HG02610 (cell line): ENCODE results near the gene MYRIP.

Experiments used
- ATAC-seq: cut with Tn5 transposase; IDR thresholded peaks from one replicate; pipeline ENCODE4 v1.9.1; 2021; ENCODE audit warnings: mild to moderate bottlenecking, moderate library complexity; ENCODE audit not compliant: unreplicated experiment

Gene MYRIP

DNA sequence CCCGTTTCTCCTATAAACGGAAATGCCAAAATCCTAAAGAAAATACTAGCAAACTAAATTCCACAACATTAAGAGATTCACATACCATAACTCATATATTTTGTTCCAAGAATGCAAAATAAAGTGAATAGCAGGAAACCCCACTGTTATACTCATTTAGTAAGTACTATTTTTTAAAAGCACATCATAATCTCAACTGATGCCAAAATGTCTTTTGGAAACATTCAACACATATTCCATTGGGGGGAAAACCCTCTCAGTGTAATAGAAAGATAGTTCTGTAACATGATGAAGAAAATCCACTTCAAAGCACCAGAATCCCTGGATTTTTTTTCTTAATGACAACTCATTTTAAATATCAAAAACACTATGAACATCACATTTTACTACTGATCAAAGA lies 407.1 kb downstream of the MYRIP start:
- no peak for ATAC-seq

DNA sequence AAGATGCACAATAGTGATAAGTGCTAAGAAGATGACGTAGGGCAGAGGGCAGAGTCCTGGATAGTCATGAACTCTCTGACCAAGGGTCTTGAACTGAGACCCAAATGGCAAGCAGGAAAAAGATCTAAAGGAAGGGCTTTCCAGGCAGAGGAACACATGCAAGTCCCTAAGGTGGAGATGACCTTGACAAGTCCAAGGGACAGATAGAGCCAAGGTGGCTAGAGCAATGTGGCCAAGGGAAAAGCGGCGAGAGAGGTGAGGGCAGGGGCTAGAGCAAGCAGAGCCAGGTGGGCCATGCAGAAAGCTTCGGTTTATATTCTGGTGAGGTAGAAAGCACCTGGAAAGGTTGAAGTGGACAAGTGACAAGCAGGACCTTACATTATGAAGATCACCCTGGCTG lies 414.4 kb downstream of the MYRIP start:
- no peak for ATAC-seq

DNA sequence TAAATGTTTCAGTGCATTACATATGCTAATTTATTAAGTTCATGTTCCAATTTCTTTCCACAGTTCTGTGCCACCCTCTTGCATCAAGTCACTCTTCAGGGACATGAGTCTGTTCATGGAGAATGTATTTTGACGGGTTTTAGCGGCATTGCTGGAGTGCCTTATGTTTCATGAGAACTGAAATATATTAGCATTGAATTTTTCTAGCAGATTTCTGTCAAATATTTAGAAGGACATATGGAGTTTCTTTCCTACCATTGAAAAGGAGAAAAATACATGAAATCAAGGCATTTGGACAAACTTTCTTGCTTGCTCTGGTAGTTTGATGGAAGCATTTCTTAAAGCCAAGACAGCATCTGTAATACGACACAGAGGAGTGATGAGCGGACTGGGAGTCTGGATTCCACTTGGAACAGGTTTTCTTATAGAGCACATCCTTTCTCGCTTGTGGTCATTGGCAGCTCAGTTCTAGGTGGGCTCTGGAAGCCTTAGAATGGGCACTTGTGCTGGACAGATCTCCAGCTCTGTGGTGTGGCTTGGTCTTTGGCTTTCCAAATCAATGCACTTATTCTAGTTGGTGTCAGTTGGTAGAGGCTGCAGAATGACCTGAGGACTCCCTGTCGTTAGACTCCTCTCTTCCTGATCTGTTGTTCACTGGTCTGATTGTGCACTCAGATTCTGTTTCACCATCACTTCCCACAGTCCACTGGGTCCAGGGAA lies 415.5 kb downstream of the MYRIP start:
- ATAC-seq, result no peak

DNA sequence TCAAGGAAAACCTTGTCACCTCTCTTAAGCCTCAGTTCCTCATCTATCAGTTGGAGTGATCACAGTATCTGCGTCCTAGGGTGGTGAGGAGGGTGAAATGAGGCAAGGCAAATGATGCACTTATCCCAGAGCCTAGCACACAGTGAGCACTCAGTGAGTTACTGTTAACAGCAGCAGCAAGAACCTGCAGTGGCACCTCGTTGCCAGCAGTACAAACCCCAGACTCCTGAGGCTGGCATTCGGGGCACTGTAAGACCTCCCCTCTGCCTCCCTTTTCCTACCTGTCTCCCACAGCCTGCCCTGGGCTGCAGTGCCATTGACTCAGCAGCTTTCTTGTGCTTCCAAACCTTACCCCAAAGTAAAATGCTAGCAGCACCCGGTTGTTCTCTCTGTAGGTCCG lies 417.2 kb downstream of the MYRIP start:
- no peak for ATAC-seq

DNA sequence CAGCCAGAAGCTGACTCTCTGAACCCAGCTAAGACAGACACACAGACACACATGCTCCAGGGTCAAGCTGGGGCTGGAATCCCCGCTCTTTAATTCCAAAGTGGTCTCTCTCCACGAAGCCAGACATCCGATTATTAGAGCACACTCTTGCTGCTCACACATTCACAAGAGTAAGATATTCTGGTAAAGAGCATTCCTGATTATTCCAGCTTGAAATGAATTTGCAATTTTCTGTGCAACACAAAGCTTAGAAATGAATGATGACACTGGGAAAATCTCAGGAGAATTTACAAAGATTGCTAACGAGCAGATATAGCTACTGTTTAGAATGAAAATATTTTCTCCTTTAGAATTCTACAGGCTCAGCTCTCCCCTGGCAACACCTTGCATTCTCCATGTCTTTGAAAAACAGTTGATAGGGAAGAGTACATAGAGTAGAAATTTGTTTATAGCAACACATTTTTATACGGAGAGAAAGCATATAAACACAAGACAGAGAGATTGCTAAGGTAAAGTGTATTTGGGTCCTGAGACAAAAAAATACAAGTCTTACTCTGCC lies 419.5 kb downstream of the MYRIP start:
- no peak for ATAC-seq

DNA sequence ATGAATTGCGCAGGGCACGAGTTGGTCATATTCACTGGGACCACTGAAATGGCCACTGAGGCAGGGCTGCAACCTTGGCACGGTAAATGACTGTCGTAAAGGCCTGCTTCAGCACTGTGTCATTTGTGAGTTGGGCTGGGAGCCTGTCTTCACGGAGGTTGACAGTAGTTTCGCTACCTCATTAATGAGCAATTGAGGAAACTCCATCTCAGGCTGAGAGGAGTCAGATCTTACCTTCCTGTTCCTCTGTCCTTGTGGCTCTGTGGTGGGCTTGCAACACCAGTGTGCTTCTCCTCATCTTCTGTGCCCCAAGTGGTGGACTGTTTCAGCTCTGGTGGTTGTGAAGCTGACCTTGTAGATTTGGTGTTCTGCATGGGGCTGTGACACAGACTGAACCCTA lies 420.0 kb downstream of the MYRIP start:
- ATAC-seq, result no peak

DNA sequence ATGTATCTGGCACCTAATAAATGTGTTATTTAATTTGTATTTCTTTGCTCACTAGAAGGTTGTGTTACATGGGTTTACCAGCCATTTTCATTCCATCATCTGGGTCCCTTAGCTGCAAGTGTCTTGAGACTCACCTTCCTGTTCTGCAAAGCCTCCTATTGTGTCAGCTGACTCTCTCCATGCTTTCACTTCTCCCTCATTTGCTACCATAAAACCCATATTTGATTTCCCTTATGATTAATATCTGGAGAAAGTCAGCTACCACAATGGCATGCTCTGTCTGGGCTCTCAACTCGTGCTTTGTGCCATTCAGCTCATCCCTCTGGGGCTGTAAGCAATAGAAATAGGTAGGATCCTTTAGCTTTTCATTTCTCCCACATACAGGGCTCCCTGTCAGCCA lies 420.6 kb downstream of the MYRIP start:
- ATAC-seq, result no peak

DNA sequence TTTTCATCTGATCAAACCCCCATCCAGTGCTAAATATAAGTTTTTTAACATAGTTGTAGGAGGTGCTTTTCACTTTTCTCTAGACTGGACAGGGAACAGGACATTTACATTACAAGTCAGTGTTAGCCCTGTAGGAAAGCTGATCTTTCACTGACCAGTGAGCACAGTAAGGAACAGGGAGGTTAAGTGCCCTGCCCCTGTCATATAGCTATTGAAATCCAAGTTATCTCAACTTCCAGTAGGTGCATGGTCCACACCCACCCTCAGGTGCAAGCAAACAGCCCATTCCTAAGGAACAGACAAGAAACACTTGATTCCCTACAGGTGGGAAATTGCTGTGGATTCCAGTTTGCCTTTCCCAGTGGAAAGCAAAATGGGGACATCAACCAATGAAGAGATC lies 421.0 kb downstream of the MYRIP start:
- ATAC-seq, result no peak

DNA sequence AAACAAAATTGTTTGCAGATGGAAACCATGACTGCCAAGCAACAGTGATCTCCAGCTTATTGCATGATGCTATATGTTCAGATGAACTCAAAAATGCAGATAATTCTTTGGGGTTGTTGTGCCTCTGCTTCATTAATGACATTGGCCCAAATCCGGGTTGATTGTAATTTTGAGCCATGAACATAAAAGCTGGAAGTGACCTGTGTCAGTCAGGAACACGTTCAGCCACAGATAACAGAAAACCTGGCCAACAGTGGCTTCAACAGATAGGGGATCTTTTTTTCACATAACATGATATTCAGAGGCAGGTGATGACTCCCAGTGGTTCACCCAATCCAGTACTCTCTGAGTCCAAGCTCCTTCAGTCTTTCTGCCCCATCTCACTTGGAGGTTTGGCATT lies 423.2 kb downstream of the MYRIP start:
- ATAC-seq, result no peak

DNA sequence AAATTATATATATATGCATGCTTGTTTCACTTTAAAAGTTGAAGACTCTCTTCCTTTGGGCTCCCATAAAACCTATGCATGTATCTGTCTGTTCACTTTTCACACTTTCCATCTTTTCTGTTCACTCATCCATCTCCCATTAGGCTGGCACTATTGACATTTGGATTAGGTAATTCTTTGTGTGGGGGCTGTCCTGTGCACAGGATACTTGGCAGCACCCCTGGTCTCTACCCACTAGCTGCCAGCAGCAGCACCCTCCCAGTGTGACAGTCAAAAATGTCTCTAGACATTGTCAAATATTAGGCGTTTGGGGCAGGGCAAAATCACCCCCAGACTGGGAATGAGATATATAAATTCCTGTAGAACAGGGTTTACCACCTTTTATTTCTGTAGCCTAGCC lies 427.8 kb downstream of the MYRIP start:
- no peak for ATAC-seq

DNA sequence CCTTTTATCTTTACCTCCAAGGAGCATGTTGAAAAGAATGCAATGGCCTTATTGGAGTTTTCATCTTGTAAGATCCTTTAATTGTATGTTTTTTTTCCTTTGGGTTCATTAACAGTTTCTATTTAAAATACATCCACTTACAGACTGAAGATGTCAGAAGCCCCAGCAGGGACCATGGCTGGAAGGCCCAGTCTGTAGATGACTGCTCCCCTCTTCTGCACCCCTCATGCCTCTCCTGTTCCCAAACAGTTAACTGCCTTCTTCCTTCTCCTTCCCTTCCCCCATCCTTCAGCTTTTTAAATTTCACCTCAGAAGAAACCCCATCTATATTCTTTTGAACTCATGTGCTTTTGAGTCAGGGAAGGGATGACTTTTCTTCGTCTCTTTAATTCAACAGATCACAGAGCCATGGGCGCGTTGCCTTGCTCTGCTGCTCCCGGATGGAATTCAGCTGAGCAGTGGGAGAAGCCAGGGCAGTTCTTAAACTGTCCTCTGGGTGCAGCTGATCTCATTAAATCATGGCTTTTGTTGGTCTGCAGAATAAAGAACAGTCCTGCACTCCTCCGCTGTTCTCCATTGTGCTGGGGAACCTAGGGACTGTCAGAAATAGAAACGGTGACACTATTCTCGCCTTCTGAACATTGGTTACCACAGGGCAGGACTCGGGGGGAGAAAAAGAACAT lies 428.6 kb downstream of the MYRIP start:
- no peak for ATAC-seq

DNA sequence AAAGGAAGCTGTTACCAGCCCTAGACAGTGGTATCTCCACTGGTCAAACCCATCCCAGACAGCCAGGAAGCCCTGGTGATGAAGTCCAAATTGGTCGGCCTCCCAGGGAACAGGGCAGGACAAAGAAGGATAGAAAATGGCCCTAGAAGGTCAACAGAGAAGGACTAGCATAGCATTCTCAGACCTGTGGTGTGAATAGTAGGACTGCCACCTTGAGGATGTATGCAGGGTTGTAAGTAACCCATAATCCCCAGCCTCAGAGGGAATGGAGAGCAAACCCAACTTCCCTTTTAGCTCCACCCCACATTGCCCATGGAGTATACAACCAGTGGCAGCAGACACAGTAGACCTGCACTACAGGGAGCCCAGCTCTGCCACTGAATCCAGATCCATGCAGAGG lies 431.5 kb downstream of the MYRIP start:
- no peak for ATAC-seq

DNA sequence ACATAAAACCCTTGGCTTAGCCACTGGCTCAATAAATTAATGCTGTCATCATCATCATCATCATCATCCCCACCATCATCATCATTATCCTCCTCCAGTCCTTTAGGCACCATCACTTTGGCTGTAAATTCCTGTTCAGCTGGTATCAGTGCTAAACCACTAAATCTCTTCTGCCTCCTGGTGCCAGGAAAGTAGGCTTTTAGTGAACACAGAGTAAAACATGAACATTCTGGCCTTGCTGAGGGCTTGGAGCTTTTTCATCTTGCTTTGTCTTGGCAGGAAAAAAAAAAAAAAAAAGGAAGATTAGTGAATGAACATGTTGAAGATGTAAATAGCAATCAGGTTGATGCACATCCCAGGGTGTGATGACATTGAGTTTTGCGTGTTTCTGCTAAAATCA lies 432.8 kb downstream of the MYRIP start:
- no peak for ATAC-seq

DNA sequence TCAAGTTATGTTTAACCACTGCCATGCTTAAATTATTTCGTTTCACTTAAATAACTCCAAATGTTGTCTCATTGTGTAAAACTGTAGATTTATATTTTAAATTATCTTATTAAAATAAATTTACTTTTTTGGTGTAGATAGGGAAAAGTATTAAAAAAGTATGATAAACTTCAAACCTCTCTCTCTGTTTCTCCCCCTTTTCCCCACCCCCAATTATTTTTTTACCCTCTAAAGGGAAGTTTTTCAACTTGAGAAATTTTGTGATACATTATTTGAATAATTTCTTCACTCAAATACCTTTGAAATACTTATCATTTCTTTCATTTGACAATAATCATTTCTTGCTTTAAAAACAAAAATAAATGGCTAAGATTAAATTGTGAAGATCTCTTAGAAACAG lies 433.2 kb downstream of the MYRIP start:
- ATAC-seq, result no peak

DNA sequence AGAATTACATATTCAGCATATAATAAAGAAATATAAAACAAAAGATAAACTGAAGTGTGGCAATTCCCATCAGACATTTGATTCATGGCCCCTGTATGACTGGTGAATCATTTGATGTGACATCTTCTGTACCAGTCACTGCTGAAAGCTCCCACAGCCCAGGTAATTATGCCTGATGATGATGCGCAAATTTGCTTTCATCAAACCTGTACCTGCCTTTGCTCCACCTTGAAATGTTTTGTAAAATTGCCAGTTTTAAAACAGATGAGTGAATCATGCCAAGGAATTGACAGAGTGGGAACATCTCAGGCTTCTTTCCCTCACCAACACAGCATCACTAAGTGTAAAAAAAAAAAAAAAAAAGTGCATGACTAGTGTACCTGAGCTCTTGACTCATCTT lies 433.6 kb downstream of the MYRIP start:
- ATAC-seq, result no peak

DNA sequence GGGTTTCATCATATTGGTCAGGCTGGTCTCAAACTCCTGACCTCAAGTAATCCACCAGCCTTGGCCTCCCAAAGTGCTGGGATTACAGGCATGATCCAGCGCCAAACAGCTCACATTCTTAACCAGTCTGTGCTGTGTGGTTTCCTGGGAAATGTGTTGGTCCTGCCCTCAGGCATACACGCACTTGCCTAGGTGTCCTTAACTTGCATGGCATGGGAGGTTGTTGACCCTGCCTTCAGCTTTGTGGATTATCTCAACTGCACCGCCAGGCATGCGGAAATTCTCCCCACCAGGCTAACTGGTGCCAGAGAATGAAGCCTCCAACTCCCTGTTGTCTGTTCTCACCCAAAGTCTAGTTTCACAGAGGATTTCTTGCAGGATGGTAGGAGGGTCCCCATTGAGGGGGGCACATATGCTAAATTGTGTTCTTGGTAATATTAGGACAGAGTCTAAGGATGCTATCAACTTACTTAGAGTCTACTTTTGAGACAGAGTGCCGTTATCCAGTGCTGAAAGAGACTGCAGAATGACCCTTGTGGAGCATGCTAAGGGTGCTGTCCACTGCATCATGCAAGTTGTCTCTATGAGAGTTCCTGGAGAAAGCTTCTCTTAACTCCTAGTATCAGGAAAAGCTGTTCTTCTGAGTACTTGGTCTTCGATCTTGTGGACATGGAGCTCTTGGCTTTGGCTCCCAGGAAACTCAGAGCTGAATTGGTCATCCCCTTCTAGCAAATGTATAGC lies 438.5 kb downstream of the MYRIP start:
- ATAC-seq, result no peak

DNA sequence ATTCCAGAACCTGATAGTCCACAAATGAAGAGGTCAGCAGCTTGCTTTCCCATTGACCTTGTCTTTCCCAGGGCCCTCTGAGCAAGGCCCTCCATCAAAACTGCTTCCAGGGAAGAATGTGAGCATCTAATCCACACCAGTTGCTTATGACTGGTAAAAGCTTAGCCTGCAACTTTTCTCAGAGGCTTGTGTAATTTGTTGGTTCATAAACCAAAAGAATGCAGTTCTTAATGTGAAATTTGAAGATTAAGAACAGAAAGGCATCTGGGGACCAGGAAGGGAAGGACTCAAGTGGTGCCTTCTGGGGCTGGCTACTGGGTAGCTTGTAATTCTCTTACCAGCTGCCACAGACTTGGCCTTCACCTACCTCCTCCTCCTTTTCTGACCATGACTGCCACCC lies 439.2 kb downstream of the MYRIP start:
- no peak for ATAC-seq

DNA sequence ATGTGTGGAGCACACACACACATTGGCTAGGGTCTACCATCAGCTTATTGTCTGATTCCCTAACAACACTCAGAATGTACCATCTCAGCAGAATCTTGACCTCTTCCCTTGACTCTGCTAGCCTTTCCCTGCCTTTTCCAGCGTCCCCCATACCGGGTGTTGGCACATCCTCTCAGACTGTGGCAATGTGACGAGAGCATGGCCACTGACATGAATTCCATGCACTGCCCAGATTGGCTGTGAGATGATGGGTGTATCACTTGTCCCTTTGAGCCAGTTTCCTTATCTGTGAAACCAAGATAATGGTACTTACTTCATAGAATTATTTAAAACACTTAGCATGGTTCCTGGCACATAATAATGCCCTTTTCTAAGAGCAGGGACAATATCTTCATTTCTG lies 439.8 kb downstream of the MYRIP start:
- no peak for ATAC-seq

DNA sequence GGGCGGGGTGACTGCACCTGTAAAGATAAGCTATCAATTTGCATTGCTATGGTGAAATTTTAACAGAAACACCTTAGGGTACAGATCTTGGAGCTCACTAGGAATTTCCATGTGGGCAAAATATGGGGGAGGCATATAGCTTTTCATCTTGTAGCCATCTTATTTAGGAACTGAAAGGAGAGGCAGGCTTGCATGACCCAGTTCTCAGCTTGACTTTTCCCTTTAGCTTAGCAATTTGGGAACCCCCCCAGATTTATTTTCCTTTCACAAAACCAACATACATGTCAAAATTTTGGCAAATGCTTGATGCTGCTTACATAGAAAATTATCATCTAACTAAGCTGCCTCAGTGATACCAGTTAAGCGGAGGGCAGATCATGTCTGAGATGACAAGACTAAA lies 445.1 kb downstream of the MYRIP start:
- no peak for ATAC-seq

DNA sequence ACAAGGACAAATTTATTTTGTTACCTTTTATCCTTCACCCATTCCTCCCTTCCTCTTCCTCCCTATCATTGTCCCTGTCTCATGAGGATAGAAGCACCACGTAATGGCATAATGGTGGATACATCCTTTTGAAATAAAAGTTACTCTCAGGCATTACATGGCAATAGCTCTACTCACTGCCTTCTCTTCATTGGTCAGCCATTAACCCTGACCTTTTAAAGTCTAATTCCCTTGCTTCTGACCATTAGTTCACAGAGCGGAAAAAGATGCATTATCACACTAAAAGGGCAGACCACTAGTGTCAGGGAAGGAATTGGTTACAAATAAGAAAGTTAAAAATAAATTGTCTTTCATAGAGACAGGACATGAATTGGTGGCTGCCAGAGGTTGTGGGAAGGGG lies 445.5 kb downstream of the MYRIP start:
- no peak for ATAC-seq

DNA sequence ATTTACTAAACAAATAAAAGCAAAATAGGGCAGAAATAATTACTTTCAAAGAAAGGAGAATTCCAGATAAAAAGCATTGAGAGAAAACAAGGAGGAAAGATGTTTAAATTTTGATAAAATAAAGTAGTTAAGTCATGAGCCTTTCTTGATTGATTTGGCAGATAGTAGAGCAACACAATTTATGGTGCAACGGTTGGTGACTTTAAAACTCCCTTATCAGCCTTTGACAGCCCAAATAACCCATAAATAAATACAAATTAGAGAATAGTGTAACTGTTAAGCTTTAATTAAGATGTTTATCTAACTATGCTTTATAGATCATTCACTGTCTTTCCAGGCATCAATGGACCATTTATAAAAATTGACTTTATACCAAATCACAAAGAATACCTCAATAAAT lies 446.1 kb downstream of the MYRIP start:
- ATAC-seq, result no peak

DNA sequence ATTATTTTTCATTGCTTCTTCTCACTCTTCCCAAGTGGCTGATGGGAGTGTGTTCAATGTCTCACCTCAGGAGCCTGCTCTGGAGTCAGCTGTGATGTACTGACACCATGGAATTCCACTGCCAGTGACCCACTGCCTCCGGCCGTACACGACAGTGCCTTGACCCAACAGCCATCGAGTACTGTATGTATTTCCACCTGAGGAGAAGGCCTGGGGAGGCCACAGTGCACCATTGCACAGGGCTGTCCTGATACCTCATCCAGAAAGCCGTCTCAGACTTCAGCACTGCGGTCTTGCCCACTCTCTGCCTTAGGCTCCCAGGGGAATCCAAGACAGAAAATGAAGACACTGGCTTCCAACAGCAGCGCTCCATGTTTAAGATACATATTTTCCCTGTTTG lies 448.7 kb downstream of the MYRIP start:
- no peak for ATAC-seq
